Endothelial cell of umbilical vein (primary cell): ENCODE measurements around the gene EEF1AKMT2. TPM values are rescaled to one million over a fixed set of nuclear protein-coding genes. Genes with fewer than 3 reads are reported as not detected.
A peak's percentile ranks its signal among the peaks of the same experiment; 100 is the strongest.

ENCODE experiments used
- BruUV-seq: library from RNA; stranded (reverse); fragments of 400-500 nt; replicated peaks from 2 replicates; lab custom pipeline; 2021; lab: Mats Ljungman, UMichigan
- CTCF ChIA-PET: fragments of 300-600, 350-600 bp; sonication (Branson Sonifier 250); formaldehyde crosslinking; loops from one replicate; lab custom pipeline; 2021; ENCODE audit warnings: antibody characterized with exemption, inconsistent platforms; lab: Charles Lee
- POLR2A ChIA-PET: fragments of 300-600, 350-600 bp; sonication (Branson Sonifier 250); formaldehyde crosslinking; loops from one replicate; lab custom pipeline; 2021; ENCODE audit warnings: antibody characterized with exemption, inconsistent platforms; lab: Charles Lee
- DNase-seq: peaks from one replicate; pipeline ENCODE4 v3.0.0-alpha.2; 2011; ENCODE audit warnings: low read depth, low spot score
- FAIRE-seq: peaks from 2 replicates; lab custom pipeline; 2011; peaks lifted over from hg19 to GRCh38; lab: Jason Lieb, UNC
- H2AFZ ChIP-seq: 2 replicates; pipeline ENCODE4 v1.6.0; 2012; ENCODE audit warnings: low read depth, low read length, control low read depth, inconsistent platforms
- H3K27ac ChIP-seq: 2 replicates; pipeline ENCODE4 v1.5.1; 2011; ENCODE audit warnings: low read depth, mild to moderate bottlenecking, control low read depth, low read length, moderate library complexity; ENCODE audit not compliant: insufficient read depth
- H3K27me3 ChIP-seq, 2 experiments: 2 replicates each; pipeline versions ENCODE4 v1.6.0 to v1.6.1; 2011; ENCODE audit warnings: low read length in 2 of 2, mixed read lengths in 1 of 2; ENCODE audit not compliant: control insufficient read depth in 2 of 2, insufficient read depth in 2 of 2
- H3K36me3 ChIP-seq, 2 experiments: 2 replicates in 1 of 2; 3 replicates in 1 of 2; pipeline ENCODE4 v1.5.1; 2011; ENCODE audit warnings: low read length in 2 of 2, mild to moderate bottlenecking in 1 of 2, moderate library complexity in 1 of 2; ENCODE audit not compliant: control insufficient read depth in 2 of 2, insufficient read depth in 2 of 2; ENCODE audit errors: extremely low read depth in 1 of 2
- H3K4me1 ChIP-seq: 3 replicates; pipeline ENCODE4 v1.5.1; 2011; ENCODE audit warnings: mild to moderate bottlenecking, low read length; ENCODE audit not compliant: control insufficient read depth, insufficient read depth; ENCODE audit errors: extremely low read depth
- H3K4me2 ChIP-seq: 2 replicates; pipeline ENCODE4 v1.6.1; 2011; ENCODE audit warnings: low read length, control low read depth, mixed read lengths; ENCODE audit not compliant: insufficient read depth
- H3K4me3 ChIP-seq, 3 experiments: fragments of 200-600 bp in 1 of 3; sonication (generic), shearing (Covaris generic) in 1 of 3; replicated peaks in 1 of 3; 2 replicates each; pipeline ENCODE4 v1.5.1; 2011 to 2016; ENCODE audit warnings: control low read depth in 3 of 3, low read length in 3 of 3, mild to moderate bottlenecking in 2 of 3, inconsistent platforms in 1 of 3, low read depth in 1 of 3, moderate library complexity in 1 of 3; ENCODE audit not compliant: insufficient read depth in 1 of 3
- H3K79me2 ChIP-seq: 2 replicates; pipeline ENCODE4 v1.6.0; 2012; ENCODE audit warnings: low read length, inconsistent platforms; ENCODE audit not compliant: control insufficient read depth, insufficient read depth
- H3K9ac ChIP-seq: replicated peaks from 2 replicates; pipeline ENCODE3; 2011; ENCODE audit warnings: low read length, control low read depth; ENCODE audit not compliant: insufficient read depth; ENCODE audit errors: extremely low read depth
- H3K9me1 ChIP-seq: replicated peaks from 3 replicates; pipeline ENCODE4 v1.6.0; 2011; ENCODE audit warnings: mild to moderate bottlenecking, low read length; ENCODE audit not compliant: control insufficient read depth, insufficient read depth; ENCODE audit errors: extremely low read depth
- H3K9me3 ChIP-seq: replicated peaks from 2 replicates; pipeline ENCODE4 v1.5.1; 2012; ENCODE audit warnings: low read length, inconsistent platforms; ENCODE audit not compliant: control insufficient read depth, insufficient read depth
- H4K20me1 ChIP-seq: replicated peaks from 2 replicates; pipeline ENCODE3; 2011; ENCODE audit warnings: mild to moderate bottlenecking, low read length; ENCODE audit not compliant: control insufficient read depth, insufficient read depth; ENCODE audit errors: extremely low read depth
- CTCF ChIP-seq, 2 donors: IDR thresholded peaks; 1 replicate in 1 of 2; 2 replicates in 1 of 2; pipeline ENCODE4 v1.5.1; 2011; ENCODE audit warnings: low read length in 2 of 2, mild to moderate bottlenecking in 2 of 2, moderate library complexity in 2 of 2, control low read depth in 1 of 2, inconsistent platforms in 1 of 2, low read depth in 1 of 2; ENCODE audit not compliant: insufficient read depth in 1 of 2; ENCODE audit errors: extremely low read depth in 1 of 2
- FOS ChIP-seq: IDR thresholded peaks from 2 replicates; pipeline ENCODE4 v1.6.1; 2011; ENCODE audit warnings: mild to moderate bottlenecking, low read length, moderate library complexity, borderline replicate concordance; ENCODE audit not compliant: insufficient read depth
- JUN ChIP-seq: IDR thresholded peaks from 2 replicates; pipeline ENCODE4 v1.6.1; 2011; ENCODE audit warnings: borderline replicate concordance, low read depth; ENCODE audit not compliant: insufficient read length, insufficient read depth
- MYC ChIP-seq: IDR thresholded peaks from one replicate; pipeline ENCODE4 v1.6.1; 2011; ENCODE audit warnings: mild to moderate bottlenecking, low read depth, low read length
- POLR2A ChIP-seq: IDR thresholded peaks from 2 replicates; pipeline ENCODE4 v1.6.1; 2012; ENCODE audit warnings: low read depth, mild to moderate bottlenecking, control low read depth, low read length
- POLR2AphosphoS5 ChIP-seq: IDR thresholded peaks from 2 replicates; pipeline ENCODE4 v1.6.1; 2012; ENCODE audit warnings: low read depth, mild to moderate bottlenecking, control low read depth, low read length, moderate library complexity; ENCODE audit not compliant: insufficient read depth
- dilution Hi-C: fragments of 300-500 bp; cut with MboI; formaldehyde crosslinking; loops from one replicate; pipeline ENCODE4 v1.15.0; 2019; ENCODE audit warnings: low sequenced_read_pairs; ENCODE audit not compliant: extremely low pct_ligation_motif_present
- intact Hi-C: fragments of 100-400 bp; cut with micrococcal nuclease; formaldehyde crosslinking; loops from one replicate; pipeline ENCODE4 v1.10.0; 2022
- polyA plus RNA-seq, 4 experiments: library from polyadenylated mRNA; depleted of rRNA in 3 of 4; stranded (reverse) in 3 of 4; unstranded in 1 of 4; fragments of >200 nt; gene quantifications; 2 replicates each; pipeline versions ENCODE4 v1.2.1 to v1.2.3, GENCODE V29; 2011 to 2012; ENCODE audit warnings: missing spikeins in 1 of 4
- total RNA-seq: library from RNA; stranded (reverse); gene quantifications from 2 replicates; pipeline ENCODE4 v1.2.3, GENCODE V29; 2021

The EEF1AKMT2 gene
- total and polyA plus RNA-seq, 2 donors (not counting 3 experiments of a cell fraction or from before 2014, with no cell fraction given), result 8.5 to 21.3 TPM

GRCh38 chr10:124740369-124741280 lies 51.1 kb downstream of the EEF1AKMT2 start:
- Histone ChIP-seq H3K27ac (peak overlapping the region; percentile 70), H3K4me3 (peak overlapping the region in 1 of 3 experiments; percentile 44)
- DNase-seq, result peak; percentile 80

GRCh38 chr10:124739986-124740368 lies 51.7 kb downstream of the EEF1AKMT2 start:
- peaks cover 33% of the 10 kb centered on the region for H3K79me2 ChIP-seq
- no peak overlapping the region for H3K9ac ChIP-seq
- no peak for TF ChIP-seq JUN
- TF ChIP-seq MYC, result no peak
- no peak for TF ChIP-seq FOS
- no peak for TF ChIP-seq CTCF (IDR thresholded peaks at IDR 0.05; ENCODE audit: extremely low read depth in 1 of 2, insufficient read depth in 1 of 2, low read depth in 1 of 2, low read length in 2 of 2)
- no peak for TF ChIP-seq POLR2AphosphoS5
- no peak for TF ChIP-seq POLR2A
- ChIA-PET POLR2A (no interaction called here), CTCF (interaction anchor here (1.2 to 4.7 kb wide), 15 partner anchors 12 to 207 kb away, joined by 3 to 226 read pairs (median 23); no protein-coding TSS in a partner anchor)
- H4K20me1 ChIP-seq, result no peaks in the 10 kb centered on the region
- H3K4me3 ChIP-seq, result no peak overlapping the region
- intact Hi-C loops, result loop anchor here (1.0 to 5.0 kb wide), 3 partner anchors 127 to 323 kb away; partner anchors contain the start of gene OAT
- H3K9me3 ChIP-seq, result no peaks in the 10 kb centered on the region
- BruUV-seq, result no TSS peak
- no peak for DNase-seq
- peaks cover 34% of the 10 kb centered on the region for H3K4me1 ChIP-seq
- no peaks in the 10 kb centered on the region for H3K9me1 ChIP-seq
- no peaks in the 10 kb centered on the region for H3K36me3 ChIP-seq
- FAIRE-seq, result no peak
- H2AFZ ChIP-seq, result no peak overlapping the region
- peak overlapping the region; percentile 80 for H3K4me2 ChIP-seq
- H3K27ac ChIP-seq, result no peak overlapping the region
- dilution Hi-C loops, result no loop called here
- no peaks in the 10 kb centered on the region for H3K27me3 ChIP-seq

More at GRCh38 chr10:124740369-124741280, 51.1 kb downstream of the EEF1AKMT2 start:
- Histone ChIP-seq H3K9me1 (no peaks in the 10 kb centered on the region), H2AFZ (peak overlapping the region; percentile 61), H3K9ac (peak overlapping the region; percentile 33), H3K4me2 (peak overlapping the region; percentile 80), H3K9me3 (no peaks in the 10 kb centered on the region), H3K79me2 (peaks cover 31% of the 10 kb centered on the region), H3K27me3 (no peaks in the 10 kb centered on the region), H3K36me3 (no peaks in the 10 kb centered on the region), H4K20me1 (no peaks in the 10 kb centered on the region), H3K4me1 (peaks cover 39% of the 10 kb centered on the region)
- ChIA-PET CTCF (interaction anchor here (0.7 to 4.7 kb wide), 58 partner anchors 9 to 337 kb away, joined by 3 to 226 read pairs (median 6); partner anchors contain the start of genes EEF1AKMT2 and LHPP), POLR2A (interaction anchor here (1.7 kb wide), 1 partner anchor 23 kb away, joined by 5 read pairs; no protein-coding TSS in a partner anchor)
- TF ChIP-seq JUN, result peak; percentile 47
- TF ChIP-seq FOS, result peak; percentile 77
- no peak for TF ChIP-seq POLR2AphosphoS5
- no peak for TF ChIP-seq POLR2A
- dilution Hi-C loops (no loop called here), intact Hi-C loops (loop anchor here (1.0 to 5.0 kb wide), 9 partner anchors 21 to 323 kb away; partner anchors contain the start of gene OAT)
- no TSS peak for BruUV-seq
- FAIRE-seq, result peak; percentile 83
